Stomach (tissue), 4 donors: Measurements from ENCODE around the gene NFATC2.

Source experiments
- CTCF ChIP-seq, 7 experiments: fragments of 450-650 bp in 4 of 7; fragments of 200-600 bp in 3 of 7; sonication (generic) in 3 of 7; IDR thresholded peaks; one replicate each; pipeline ENCODE4 v1.5.1; 2016 to 2019; ENCODE audit warnings: antibody characterized with exemption in 7 of 7, control low read depth in 2 of 7, mild to moderate bottlenecking in 1 of 7
- POLR2A ChIP-seq, 4 donors: fragments of 450-650 bp; IDR thresholded peaks; one replicate each; pipeline ENCODE4 v1.6.1; 2016; ENCODE audit warnings: antibody characterized with exemption in 4 of 4, control low read depth in 2 of 4, mild to moderate bottlenecking in 1 of 4, moderate library complexity in 1 of 4

DNA sequence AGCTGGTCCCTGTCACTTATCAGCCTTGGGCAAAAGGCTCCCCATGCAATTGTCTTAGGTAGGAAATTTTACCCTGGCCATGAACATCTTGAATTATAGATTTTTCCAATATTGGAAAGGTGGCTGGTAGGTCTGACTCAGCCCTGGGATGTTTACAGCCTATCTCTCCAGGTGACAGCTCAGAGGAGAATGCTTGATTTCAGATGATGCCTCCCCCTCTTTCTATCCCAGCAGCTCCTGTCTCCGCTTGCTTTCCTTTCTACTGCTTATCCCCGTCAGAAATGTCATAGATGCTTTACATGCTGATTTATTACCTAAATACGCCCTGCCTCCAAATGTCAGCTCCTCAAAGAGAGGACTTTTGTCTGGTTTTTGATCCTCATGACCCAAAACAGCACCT lies 109.6 kb downstream of the NFATC2 start:
- TF ChIP-seq CTCF (IDR thresholded peaks at IDR 0.05) (no peak), POLR2A (IDR thresholded peaks at IDR 0.05) (no peak)
